ENCODE measurements around the gene MTMR6.

MTMR6 gene

GRCh38 chr13:25295228-25295627 lies 7.9 kb upstream of the MTMR6 start:
- TF ChIP-seq CREB1 (IDR thresholded peaks at IDR 0.05; ENCODE audit: low read depth) = no peak

- TF ChIP-seq FOXM1 (IDR thresholded peaks at IDR 0.05; ENCODE audit: borderline replicate concordance, low read depth) (no peak), TCF12 (IDR thresholded peaks at IDR 0.05; ENCODE audit: low read depth) (no peak), YY1 (IDR thresholded peaks at IDR 0.05; ENCODE audit: low read depth) (no peak), TEAD4 (IDR thresholded peaks at IDR 0.05) (no peak), REST (IDR thresholded peaks at IDR 0.05; ENCODE audit: low read depth) (no peak), MAX (IDR thresholded peaks at IDR 0.05) (no peak), EGR1 (IDR thresholded peaks at IDR 0.05) (no peak), EP300 (IDR thresholded peaks at IDR 0.05; ENCODE audit: borderline replicate concordance) (no peak), NFIC (IDR thresholded peaks at IDR 0.05) (no peak), CEBPB (IDR thresholded peaks at IDR 0.05) (no peak), RAD21 (IDR thresholded peaks at IDR 0.05; ENCODE audit: low read depth) (no peak), CREB1 (IDR thresholded peaks at IDR 0.05; ENCODE audit: low read depth) (no peak), USF1 (IDR thresholded peaks at IDR 0.05) (no peak), ZBTB7A (IDR thresholded peaks at IDR 0.05; ENCODE audit: low read depth) (no peak), TAF1 (IDR thresholded peaks at IDR 0.05; ENCODE audit: low read depth) (no peak)
Observed at GRCh38 chr13:25292301-25292700, 5.0 kb upstream of the MTMR6 start.

GRCh38 chr13:25291691-25292090 lies 4.4 kb upstream of the MTMR6 start:
- TF ChIP-seq REST (IDR thresholded peaks at IDR 0.05; ENCODE audit: low read depth) = no peak

GRCh38 chr13:25288966-25289365 lies 1.7 kb upstream of the MTMR6 start:
- TF ChIP-seq TEAD4 (IDR thresholded peaks at IDR 0.05) = no peak
- no peak for TF ChIP-seq ZBTB7A (IDR thresholded peaks at IDR 0.05; ENCODE audit: low read depth)
- no peak for TF ChIP-seq EP300 (IDR thresholded peaks at IDR 0.05; ENCODE audit: borderline replicate concordance)
- TF ChIP-seq TCF12 (IDR thresholded peaks at IDR 0.05; ENCODE audit: low read depth) = no peak
- no peak for TF ChIP-seq CEBPB (IDR thresholded peaks at IDR 0.05)
- TF ChIP-seq CREB1 (IDR thresholded peaks at IDR 0.05; ENCODE audit: low read depth) = no peak
- no peak for TF ChIP-seq NFIC (IDR thresholded peaks at IDR 0.05)
- no peak for TF ChIP-seq YY1 (IDR thresholded peaks at IDR 0.05; ENCODE audit: low read depth)

GRCh38 chr13:25286308-25286968 lies 850 bp downstream of the MTMR6 start:
- no peak for TF ChIP-seq REST (IDR thresholded peaks at IDR 0.05; ENCODE audit: low read depth)
- no peak for TF ChIP-seq CEBPB (IDR thresholded peaks at IDR 0.05)
- no peak for TF ChIP-seq NFIC (IDR thresholded peaks at IDR 0.05)
- no peak for TF ChIP-seq EGR1 (IDR thresholded peaks at IDR 0.05)
- no peak for TF ChIP-seq RAD21 (IDR thresholded peaks at IDR 0.05; ENCODE audit: low read depth)
- TF ChIP-seq TAF1 (IDR thresholded peaks at IDR 0.05; ENCODE audit: low read depth) = no peak
- no peak for TF ChIP-seq USF1 (IDR thresholded peaks at IDR 0.05)
- no peak for TF ChIP-seq TCF12 (IDR thresholded peaks at IDR 0.05; ENCODE audit: low read depth)
- no peak for TF ChIP-seq ZBTB7A (IDR thresholded peaks at IDR 0.05; ENCODE audit: low read depth)
- no peak for TF ChIP-seq CREB1 (IDR thresholded peaks at IDR 0.05; ENCODE audit: low read depth)
- TF ChIP-seq TEAD4 (IDR thresholded peaks at IDR 0.05) = no peak
- TF ChIP-seq FOXM1 (IDR thresholded peaks at IDR 0.05; ENCODE audit: borderline replicate concordance, low read depth) = no peak
- no peak for TF ChIP-seq EP300 (IDR thresholded peaks at IDR 0.05; ENCODE audit: borderline replicate concordance)
- TF ChIP-seq YY1 (IDR thresholded peaks at IDR 0.05; ENCODE audit: low read depth) = no peak
- TF ChIP-seq MAX (IDR thresholded peaks at IDR 0.05) = no peak
